ENCODE data around the gene SAMD10.
"Not testable (repeated sequence)": the region's sequence is repeated elsewhere in the genome, so short reads cannot be mapped to it uniquely, and the experiment has no call there.

Gene SAMD10

GRCh38 chr20:63979557-63980316 is at the start of gene SAMD10:
Gene SAMD10 (minus strand): TSS chr20:63979642. CDS start chr20:63979467, 175 bp downstream.
- DNase-seq: peak; percentile 75

- DNase-seq: no peak
Observed at GRCh38 chr20:64027981-64028685, 48.7 kb upstream of the SAMD10 start.

- DNase-seq: no peak
Observed at GRCh38 chr20:64025826-64026412, 46.5 kb upstream of the SAMD10 start.

GRCh38 chr20:64025101-64025825 is 45.8 kb upstream of the SAMD10 start:
- DNase-seq: no peak

- no peak for DNase-seq
Observed at GRCh38 chr20:64024141-64024990, 44.9 kb upstream of the SAMD10 start.

- DNase-seq: no peak
Observed at GRCh38 chr20:64023361-64024140, 44.1 kb upstream of the SAMD10 start.

GRCh38 chr20:64022671-64023360 is 43.4 kb upstream of the SAMD10 start:
- no peak for DNase-seq

GRCh38 chr20:64021124-64021975 is 41.9 kb upstream of the SAMD10 start:
- DNase-seq: no peak

GRCh38 chr20:64015635-64016034 is 36.2 kb upstream of the SAMD10 start:
- DNase-seq: no peak

GRCh38 chr20:64012385-64013154 is 33.1 kb upstream of the SAMD10 start:
- not testable (repeated sequence) for DNase-seq

- DNase-seq: no peak
Observed at GRCh38 chr20:64011366-64011779, 31.9 kb upstream of the SAMD10 start.

- DNase-seq: no peak
Observed at GRCh38 chr20:64010711-64011237, 31.3 kb upstream of the SAMD10 start.

GRCh38 chr20:64009811-64010387 is 30.5 kb upstream of the SAMD10 start:
- no peak for DNase-seq

GRCh38 chr20:64006902-64007301 is 27.5 kb upstream of the SAMD10 start:
- DNase-seq: no peak

GRCh38 chr20:64006490-64006889 is 27.0 kb upstream of the SAMD10 start:
- no peak for DNase-seq

GRCh38 chr20:64005394-64005793 is 26.0 kb upstream of the SAMD10 start:
- no peak for DNase-seq

- no peak for DNase-seq
Observed at GRCh38 chr20:64003960-64004725, 24.7 kb upstream of the SAMD10 start.

- DNase-seq: peak; percentile 60
Observed at GRCh38 chr20:64001607-64002011, 22.2 kb upstream of the SAMD10 start.
